T-helper 9 cell (primary cell): ENCODE results near the gene FXN.
"Not testable (repeated sequence)": the region's sequence is repeated elsewhere in the genome, so short reads cannot be mapped to it uniquely, and the experiment has no call there.

Source experiments
- DNase-seq: peaks from one replicate; pipeline ENCODE4 v3.0.0-alpha.2; 2020
- total RNA-seq, 2 donors: gene quantifications; one replicate each; lab custom pipeline; 2026; lab: John Stamatoyannopoulos, UW

Gene FXN
- 7.3 to 7.7 reads per million in 2 donors for total RNA-seq

GRCh38 chr9:69035438-69036308, at the start of gene FXN:
TSS of gene FXN (plus strand) at chr9:69035752. CDS start at chr9:69035783, 31 bp downstream.
- peak; percentile 72 for DNase-seq

- DNase-seq, result not testable (repeated sequence)
Observed at GRCh38 chr9:68986949-68987348, 48.6 kb upstream of the FXN start.

- DNase-seq, result no peak
Observed at GRCh38 chr9:68991457-68991856, 44.1 kb upstream of the FXN start.

- DNase-seq, result no peak
Observed at GRCh38 chr9:68995776-68996175, 39.8 kb upstream of the FXN start.

DNA sequence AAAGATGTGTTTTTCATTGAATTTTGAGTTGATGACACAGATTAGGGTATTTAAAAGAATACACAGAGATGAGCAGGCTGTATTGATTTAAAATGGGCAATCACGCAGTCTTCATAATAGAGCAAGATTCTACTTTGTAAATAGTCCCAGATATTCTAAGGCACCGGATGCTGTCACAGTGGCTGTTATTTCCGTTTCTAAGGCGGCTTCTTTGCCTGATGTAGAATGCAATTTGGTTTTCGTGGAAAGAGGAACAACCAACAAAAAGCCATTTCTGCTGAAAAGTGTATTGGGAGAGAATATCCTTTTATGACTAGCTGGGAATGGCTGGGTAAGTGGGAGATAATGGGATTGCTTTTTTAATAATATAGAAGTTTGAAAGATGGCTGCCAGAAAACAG, 39.1 kb upstream of the FXN start:
- no peak for DNase-seq

- DNase-seq, result no peak
Observed at GRCh38 chr9:68997666-68998065, 37.9 kb upstream of the FXN start.

- DNase-seq, result no peak
Observed at GRCh38 chr9:68998385-68998784, 37.2 kb upstream of the FXN start.

DNA sequence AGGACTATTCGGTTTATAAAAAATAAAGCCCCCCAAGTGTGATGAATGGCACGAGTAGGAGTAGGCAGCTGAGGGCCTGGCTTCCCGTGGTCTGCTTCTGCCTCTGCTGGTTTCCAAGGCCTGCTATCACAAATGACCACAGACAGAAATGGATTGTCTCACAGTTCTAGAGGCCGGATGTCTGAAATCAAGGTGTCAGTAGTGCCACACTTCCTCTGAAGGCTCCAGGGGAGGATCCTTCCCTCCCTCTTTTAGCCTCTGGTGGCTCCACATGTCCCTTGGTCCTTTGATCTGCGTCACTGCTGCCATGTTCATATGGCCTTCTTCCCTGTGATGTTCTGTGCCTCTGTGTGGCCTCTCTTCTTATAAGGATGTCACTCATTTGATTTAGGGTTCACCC, 36.7 kb upstream of the FXN start:
- DNase-seq, result no peak

DNA sequence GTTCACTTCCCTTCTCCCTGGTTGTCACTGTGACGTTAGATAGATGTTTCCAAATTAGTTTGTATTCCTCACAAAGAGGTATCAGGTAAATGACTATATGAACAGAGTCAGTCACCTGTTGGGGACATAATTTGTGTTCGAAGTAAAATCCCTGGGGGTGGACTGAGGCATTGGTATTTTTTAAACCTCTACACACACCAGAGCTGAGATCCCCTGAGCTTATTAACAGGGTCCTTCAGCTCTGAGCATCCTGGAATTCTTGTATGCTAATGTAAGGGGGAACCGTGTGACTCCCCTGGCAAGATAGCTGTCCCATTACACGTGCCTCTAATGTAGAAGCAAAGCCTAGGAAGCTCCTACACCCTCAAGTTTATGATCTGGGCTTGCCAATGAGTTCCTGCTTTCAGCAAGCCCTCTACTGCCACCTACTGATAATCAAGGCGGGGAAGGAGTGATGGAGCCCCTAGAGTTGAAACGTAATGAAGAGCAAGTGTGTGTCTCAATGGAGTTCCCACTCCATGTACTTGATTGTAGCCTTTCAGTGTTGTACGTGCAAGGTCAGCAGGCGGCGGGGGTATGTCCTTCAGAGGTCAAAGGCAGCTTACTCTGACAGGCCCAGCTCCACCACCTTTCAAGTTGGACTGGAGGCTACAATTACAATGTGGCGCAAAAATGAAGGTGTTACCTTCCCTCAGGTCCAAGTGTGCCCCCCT, 36.0 kb upstream of the FXN start:
- peak; percentile 32 for DNase-seq

DNA sequence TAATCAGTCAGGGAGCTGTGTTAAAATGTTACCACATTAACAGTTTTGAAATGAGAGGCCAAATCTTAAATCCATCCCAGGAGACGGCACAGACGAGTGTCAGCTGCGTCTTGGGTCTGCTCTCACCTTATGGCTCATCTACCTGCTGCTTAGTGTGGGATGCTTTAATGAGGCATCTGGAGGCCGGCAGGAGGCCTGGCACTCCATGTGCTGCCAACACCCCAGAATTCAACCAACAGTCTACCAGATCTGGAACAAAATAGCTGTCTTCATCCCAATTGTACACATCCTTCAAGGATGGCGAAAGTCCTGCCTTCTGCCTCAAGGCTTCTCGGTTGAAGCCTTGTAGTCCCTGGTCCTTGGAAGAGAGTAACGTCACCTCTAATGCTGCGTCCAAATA, 33.6 kb upstream of the FXN start:
- no peak for DNase-seq

DNA sequence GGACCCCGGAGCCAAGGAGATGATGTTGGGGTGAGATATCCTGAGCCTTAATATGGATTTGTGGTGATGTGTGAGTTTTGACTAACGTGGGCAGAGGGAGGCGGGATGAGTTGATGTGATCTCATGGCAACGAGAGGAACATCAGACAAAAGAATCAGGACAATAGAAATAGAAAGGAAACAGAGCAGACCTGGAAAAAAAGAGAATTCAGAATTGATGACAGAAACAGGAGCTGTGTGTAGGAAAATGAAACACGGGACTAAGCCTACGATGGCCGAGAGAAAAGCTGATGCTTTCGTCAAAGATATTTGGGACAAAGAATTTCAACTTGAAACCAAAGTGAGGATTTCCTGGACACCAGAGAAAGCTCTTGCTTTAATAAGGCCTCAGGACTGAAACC, 32.5 kb upstream of the FXN start:
- no peak for DNase-seq

DNA sequence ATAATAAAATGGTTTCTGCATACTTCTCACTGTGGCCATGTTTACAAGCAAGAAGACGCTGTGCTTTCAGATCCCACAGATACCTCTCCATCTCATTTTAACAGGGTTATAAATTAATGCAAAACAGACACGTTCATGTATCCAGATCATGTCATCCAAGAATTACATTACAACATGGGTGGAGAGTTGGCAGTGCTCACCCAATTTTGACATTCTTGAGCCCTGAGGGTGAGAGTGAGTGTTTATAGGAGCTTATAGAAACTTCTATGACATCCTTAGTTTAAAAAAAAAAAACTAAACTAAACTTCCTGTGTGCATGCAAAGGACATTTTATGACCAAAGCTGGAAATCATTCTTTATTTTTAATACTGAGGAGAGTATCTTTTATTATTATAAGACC, 30.7 kb upstream of the FXN start:
- no peak for DNase-seq

DNA sequence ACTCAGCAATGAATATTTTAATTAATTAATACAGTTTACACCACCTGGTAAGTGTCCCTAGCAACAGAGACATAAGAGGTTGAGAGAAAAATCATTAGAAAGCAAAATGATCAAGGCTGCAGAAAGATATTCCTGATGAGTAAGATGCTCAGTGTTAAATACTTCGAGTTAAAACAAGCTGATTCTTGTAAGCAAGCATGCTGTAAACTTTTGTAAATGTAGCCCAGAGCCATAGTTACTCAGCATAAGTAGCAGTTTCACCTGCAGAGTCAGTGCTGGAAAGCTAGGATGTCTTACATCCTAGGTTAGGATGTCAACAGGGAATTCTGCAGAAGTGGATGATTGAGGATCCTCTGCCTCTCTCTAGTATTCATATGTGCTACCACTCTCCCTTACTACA, 25.8 kb upstream of the FXN start:
- DNase-seq, result no peak

DNA sequence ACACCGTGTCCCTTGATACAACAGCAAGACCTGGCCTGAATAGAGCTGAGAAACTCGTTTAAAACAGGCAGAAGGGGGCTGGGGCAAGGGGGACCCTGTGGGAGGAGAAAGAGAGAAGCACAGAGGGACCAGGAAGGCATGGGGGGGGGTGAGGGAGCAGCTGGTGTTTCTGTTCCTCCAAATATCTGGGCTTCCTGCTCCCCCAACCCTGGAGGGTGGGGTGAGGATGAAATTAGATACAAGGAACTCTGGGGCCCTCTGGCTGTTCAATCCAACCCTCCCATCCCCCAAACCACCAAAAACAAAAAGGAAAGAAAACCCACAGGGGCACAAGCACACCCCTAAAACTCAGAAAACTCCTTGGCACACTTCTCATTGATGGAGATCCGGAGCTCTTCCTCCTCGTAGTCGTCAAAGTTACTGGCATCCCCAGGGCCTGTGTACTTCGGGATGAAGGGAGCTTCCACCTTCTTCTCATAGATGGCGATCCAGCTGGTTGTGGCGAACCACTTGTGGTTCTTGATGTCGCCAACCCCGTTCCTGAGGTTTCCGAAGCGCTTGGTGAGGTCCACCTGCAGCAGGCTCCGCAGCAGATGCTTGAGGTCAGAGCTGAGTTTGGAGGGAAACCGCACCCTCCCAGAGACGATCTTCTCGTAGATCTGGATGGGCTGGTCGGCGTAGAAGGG, 22.7 kb upstream of the FXN start:
- DNase-seq, result no peak

DNA sequence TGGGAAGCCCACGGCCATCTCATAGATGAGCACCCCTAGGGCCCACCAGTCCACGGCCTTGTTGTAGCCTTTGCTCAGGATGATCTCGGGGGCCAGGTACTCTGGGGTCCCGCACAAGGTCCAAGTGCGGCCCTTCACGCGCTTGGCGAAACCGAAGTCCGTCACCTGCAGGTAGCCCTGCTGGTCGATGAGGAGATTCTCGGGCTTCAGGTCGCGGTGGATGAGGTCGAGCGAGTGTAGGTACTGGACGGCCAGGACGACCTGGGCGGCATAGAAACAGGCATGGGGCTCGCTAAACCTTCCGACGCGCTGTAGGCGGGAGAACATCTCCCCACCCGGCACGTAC, 22.2 kb upstream of the FXN start:
- no peak for DNase-seq

- DNase-seq, result no peak
Observed at GRCh38 chr9:69014013-69014412, 21.5 kb upstream of the FXN start, which contains the start of gene PRKACG. TSS of gene PRKACG (minus strand) at chr9:69014113. CDS start at chr9:69014092, 21 bp downstream.

- DNase-seq, result no peak
Observed at GRCh38 chr9:69016191-69017096, 19.1 kb upstream of the FXN start.

DNA sequence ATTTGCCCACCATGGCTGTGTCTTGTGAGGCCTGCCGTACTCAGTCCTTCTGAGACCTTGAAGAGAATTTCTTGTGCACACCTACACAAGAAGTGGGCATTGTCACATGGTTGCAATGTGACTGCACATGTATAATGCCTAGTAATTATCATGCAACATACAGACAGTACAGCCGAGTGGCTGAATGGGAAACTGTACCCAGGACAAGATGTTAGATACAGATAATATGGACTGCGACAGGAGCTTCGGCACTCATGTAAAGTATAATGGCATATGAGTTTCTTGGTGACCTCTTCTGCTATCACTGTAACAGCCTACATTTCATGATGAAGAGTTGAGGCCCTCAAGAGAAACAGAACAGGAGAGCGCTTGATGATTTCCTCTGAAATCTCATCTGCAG, 16.8 kb upstream of the FXN start:
- no peak for DNase-seq

GRCh38 chr9:69019808-69020207, 15.7 kb upstream of the FXN start:
- DNase-seq, result no peak

DNA sequence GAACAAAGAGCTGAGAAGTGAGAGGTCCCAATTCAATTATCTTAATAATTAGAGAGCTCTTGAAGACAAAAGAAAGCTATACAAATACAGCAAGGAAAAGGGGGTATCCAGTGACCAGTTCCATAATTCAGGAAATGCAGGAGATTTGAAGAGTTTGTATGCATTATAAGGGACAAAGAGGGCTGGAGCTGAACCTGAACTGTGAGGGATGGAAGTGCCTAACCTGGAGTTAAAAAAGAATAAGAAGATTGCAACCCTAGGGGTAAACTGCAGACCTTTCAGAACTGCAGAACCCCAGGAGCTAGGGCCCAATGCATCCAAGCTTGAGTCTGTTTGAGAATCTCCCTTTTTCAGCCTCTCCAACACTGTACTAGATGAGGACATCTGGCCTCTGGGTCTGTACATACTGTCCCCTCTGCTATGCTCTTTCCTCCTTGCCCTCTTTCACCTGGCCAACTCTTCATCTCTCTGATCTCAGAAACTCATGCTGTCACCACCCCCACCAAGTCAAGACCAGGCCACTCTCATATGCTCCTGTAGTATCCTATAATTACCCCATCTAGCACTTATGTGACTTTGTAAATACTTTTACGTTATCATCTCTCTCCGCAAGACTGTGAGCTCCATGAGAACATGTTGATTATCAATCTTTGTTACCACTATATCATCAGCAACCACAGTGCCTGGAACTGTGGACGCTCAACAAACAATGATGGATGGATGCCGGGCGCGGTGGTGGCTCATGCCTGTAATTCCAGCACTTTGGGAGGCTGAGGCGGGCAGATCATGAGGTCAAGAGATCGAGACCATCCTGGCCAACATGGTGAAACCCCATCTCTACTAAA, 15.0 kb upstream of the FXN start:
- no peak for DNase-seq

DNA sequence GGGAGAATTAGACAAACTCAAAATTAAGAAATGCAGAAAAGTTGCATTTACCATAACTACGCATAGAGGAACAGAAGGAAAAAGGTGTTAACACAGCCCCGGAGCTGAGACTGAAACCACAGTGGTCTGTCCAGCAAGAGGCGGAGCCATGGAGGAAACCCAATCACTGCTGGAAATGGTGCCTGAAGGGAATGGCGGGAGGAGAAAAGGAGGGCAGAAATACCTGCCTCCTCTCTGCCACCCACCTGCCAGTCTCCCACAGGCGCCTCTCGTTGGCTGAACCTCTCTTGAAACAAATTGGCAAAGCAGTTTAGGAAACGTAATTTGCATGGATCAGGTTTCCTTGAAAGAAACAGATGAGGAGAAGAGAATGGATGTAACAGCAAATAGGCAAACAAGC, 11.9 kb upstream of the FXN start:
- DNase-seq, result no peak
